KOPT-K1 (cell line): ENCODE results near the gene PIGW.

Experiments used
- H3K27ac ChIP-seq: fragments of 200-600 bp; sonication (generic); 2 replicates; pipeline ENCODE4 v1.5.1; 2016; ENCODE audit warnings: antibody characterized with exemption, mild to moderate bottlenecking, low read depth, low read length; ENCODE audit not compliant: poor library complexity, severe bottlenecking
- H3K36me3 ChIP-seq: fragments of 200-600 bp; sonication (generic); 2 replicates; pipeline ENCODE4 v1.5.1; 2017; ENCODE audit warnings: antibody characterized with exemption, mild to moderate bottlenecking, low read length, moderate library complexity; ENCODE audit not compliant: insufficient read depth
- H3K9me3 ChIP-seq: fragments of 200-600 bp; sonication (generic); 2 replicates; pipeline ENCODE4 v1.5.1; 2017; ENCODE audit warnings: antibody characterized with exemption, low read length, mild to moderate bottlenecking; ENCODE audit not compliant: insufficient read depth, poor library complexity, severe bottlenecking

Gene PIGW

GRCh38 chr17:36550491-36551417, 16.0 kb downstream of the PIGW start:
- H3K36me3 ChIP-seq = peaks cover 77% of the 10 kb centered on the region
- no peak overlapping the region for H3K27ac ChIP-seq
- H3K9me3 ChIP-seq = no peaks in the 10 kb centered on the region

- H3K9me3 ChIP-seq = no peaks in the 10 kb centered on the region
- no peak overlapping the region for H3K27ac ChIP-seq
- peaks cover 86% of the 10 kb centered on the region for H3K36me3 ChIP-seq
Measured at GRCh38 chr17:36553459-36553858, 18.7 kb downstream of the PIGW start.

- H3K9me3 ChIP-seq = no peaks in the 10 kb centered on the region
- peaks cover 100% of the 10 kb centered on the region for H3K36me3 ChIP-seq
- no peak overlapping the region for H3K27ac ChIP-seq
Measured at GRCh38 chr17:36566081-36566480, 31.3 kb downstream of the PIGW start.

- H3K27ac ChIP-seq = no peak overlapping the region
- H3K9me3 ChIP-seq = no peaks in the 10 kb centered on the region
- peaks cover 94% of the 10 kb centered on the region for H3K36me3 ChIP-seq
Measured at GRCh38 chr17:36575028-36575427, 40.2 kb downstream of the PIGW start.

GRCh38 chr17:36576793-36577192, 42.0 kb downstream of the PIGW start:
- Histone ChIP-seq H3K27ac (no peak overlapping the region), H3K36me3 (peaks cover 94% of the 10 kb centered on the region), H3K9me3 (no peaks in the 10 kb centered on the region)

GRCh38 chr17:36578671-36579070, 43.9 kb downstream of the PIGW start:
- peaks cover 95% of the 10 kb centered on the region for H3K36me3 ChIP-seq
- H3K9me3 ChIP-seq = no peaks in the 10 kb centered on the region
- H3K27ac ChIP-seq = no peak overlapping the region

- Histone ChIP-seq H3K9me3 (no peaks in the 10 kb centered on the region), H3K27ac (no peak overlapping the region), H3K36me3 (peaks cover 99% of the 10 kb centered on the region)
Measured at GRCh38 chr17:36583787-36584186, 49.0 kb downstream of the PIGW start.

GRCh38 chr17:36586138-36586537, 51.4 kb downstream of the PIGW start:
- H3K36me3 ChIP-seq = peaks cover 90% of the 10 kb centered on the region
- H3K27ac ChIP-seq = no peak overlapping the region
- H3K9me3 ChIP-seq = no peaks in the 10 kb centered on the region
